OCI-LY1 (cell line): Measurements from ENCODE around the gene SNX20.

ENCODE experiments used
- CTCF ChIP-seq: fragments of 200-600 bp; sonication (generic), shearing (Covaris generic); IDR thresholded peaks from 2 replicates; pipeline ENCODE4 v1.5.1; 2017; ENCODE audit warnings: mild to moderate bottlenecking, antibody characterized with exemption, low read length, moderate library complexity, mixed read lengths
- EZH2 ChIP-seq: fragments of 200-600 bp; sonication (generic), shearing (Covaris generic); IDR thresholded peaks from 2 replicates; pipeline ENCODE4 v1.8.0; 2017; ENCODE audit warnings: borderline replicate concordance, mixed run types, mild to moderate bottlenecking, antibody characterized with exemption, low read length, moderate library complexity, mixed read lengths

- TF ChIP-seq CTCF (peak; percentile 74), EZH2 (no peak)
Observed at GRCh38 chr16:50671644-50672260, 9.4 kb downstream of the SNX20 start.
